HG02840 (cell line): ENCODE measurements around the gene NPTX1.

ENCODE experiments used
- ATAC-seq: cut with Tn5 transposase; IDR thresholded peaks from one replicate; pipeline ENCODE4 v1.9.1; 2021; ENCODE audit warnings: mild to moderate bottlenecking, moderate library complexity, moderate number of reproducible peaks; ENCODE audit not compliant: unreplicated experiment, low FRiP score

Gene NPTX1

DNA sequence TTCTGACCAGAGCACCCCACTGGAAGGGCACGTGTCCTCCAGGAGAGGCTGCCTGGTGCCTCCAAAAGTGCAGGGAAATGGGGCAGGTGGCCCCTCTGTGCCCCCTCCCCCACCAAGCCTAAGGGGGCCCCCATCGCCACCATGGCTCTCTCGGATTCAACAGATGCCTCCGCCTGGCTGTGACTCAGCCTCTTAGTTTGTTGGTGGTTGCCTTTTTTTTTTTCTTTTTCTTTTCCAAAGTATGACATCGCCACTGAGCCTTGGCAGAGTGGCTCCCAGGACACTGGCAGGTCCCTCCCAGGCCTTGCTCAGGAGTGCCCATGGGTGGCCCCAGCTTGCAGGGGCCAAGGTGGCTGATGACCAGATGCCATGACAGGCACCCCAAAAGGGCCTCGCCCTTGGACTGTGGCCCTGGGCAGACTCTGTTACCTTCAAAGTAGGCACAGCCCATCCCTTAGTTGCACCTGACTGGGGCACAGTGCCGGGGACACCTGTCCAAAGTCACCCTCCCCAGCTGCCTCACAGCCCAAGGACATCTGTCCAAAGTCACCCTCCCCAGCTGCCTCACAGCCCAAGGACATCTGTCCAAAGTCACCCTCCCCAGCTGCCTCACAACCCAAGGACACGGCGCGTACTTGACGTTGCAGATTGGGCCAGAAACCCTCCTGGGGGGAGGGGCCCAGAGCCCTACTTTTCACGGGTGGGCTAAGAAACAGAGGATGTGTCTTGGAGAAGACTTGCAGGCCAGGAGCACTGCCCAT is 29.6 kb downstream of the NPTX1 start:
- ATAC-seq: no peak

DNA sequence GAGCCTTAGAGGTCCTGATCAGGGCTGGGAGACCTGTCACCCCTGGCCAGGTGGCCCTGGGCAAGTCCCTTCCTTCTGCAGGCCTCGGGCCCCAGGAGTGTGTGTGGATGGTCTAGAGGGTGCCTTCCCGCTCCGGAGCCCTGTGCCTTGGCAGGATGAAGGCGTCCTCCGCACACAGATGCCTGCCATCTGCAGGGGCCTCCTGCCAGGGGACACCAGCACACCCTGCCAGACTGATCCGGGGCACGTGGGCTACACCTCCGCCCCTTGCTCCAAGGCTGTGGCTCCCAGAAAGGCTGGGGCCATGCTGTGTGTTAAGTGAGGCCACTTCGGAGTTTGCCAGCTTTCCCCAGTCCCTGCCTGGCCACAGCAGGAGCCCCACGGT is 30.7 kb downstream of the NPTX1 start:
- ATAC-seq: no peak

DNA sequence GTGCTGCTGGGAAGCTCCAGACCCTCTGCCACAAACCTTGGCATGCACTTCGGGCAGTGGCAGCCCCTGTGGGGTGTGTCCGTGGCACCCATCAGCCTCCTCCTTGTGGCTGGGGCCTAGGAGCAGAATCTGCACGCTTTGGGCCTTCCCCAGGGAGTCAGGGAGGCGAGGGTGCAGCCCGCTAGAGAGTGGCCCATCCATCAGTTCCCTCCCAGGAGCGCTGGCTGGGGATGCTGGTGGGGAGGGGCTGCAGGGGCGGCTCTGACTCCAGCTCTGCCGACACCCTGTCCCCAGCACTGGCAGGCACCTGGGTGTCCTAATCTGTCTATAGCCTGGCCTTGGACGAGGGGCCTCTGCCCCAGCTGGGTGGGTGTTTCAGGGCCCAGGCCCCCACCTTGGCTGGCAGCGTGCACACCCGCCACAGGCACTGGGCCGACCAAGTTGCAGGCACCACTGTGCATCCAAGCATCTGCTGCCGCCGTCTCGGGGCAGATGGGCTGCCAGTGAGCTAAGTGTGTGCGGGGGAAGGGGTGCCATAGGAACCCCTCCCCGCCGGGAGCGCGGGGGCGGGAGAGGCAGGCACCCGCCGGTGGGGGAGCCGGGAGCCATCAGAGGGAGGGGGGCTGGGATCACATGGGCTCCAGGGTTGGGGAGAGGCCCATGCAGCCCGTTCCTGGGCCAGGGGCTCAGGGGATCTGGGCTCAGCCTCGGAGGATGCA is 31.2 kb downstream of the NPTX1 start:
- ATAC-seq: no peak

DNA sequence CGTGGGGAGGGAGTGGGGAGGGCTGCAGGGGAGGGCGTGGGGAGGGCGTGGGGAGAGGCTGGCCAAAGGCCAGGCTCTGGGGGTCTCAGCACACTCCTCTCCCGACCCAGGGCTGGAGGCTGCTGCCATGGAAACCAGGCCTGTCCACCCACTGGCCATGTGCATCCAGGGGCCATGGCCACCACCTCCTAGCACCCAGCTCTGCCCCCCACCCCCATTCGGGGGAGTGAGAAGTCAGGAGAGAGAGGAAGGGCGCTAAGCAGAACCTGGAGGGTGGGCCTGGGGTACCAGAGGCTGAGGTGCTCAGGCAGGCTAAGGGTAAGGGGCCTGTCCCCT is 31.8 kb downstream of the NPTX1 start:
- no peak for ATAC-seq

DNA sequence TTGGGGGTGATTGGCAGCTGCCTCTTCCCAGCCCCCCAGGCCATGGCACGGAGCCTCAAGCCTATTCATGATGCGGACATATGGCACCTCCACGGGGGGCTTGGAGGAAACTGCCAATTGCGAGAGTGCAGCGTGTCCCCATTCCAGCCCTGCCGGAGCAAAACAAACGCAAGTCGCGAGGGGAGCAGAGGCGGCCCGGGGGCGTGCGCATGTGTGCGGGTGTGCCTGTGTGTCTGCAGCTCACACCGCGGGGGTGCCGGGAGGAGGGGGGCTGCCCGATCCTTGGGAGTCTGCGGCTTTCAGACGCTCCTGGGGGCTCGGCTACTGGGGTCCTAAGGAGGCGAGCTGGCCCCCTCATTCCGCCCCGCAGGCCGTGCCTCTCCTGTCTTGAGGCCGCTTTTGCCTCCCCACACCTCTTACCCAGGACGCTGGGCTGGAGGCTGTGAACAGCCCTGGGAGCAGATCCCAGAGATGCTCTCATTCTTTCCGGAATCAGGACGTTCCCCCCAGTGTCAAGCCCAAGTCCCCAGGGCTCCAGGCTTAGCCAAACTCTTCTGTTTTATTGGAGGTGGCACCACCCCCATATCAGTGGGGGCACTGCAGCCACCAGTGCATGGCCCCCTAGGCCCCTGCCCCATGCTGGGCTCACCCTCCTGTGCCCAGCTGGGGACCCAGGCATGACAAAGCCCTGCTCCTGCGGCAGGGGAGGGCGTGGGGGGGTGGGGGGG is 32.3 kb downstream of the NPTX1 start:
- no peak for ATAC-seq

DNA sequence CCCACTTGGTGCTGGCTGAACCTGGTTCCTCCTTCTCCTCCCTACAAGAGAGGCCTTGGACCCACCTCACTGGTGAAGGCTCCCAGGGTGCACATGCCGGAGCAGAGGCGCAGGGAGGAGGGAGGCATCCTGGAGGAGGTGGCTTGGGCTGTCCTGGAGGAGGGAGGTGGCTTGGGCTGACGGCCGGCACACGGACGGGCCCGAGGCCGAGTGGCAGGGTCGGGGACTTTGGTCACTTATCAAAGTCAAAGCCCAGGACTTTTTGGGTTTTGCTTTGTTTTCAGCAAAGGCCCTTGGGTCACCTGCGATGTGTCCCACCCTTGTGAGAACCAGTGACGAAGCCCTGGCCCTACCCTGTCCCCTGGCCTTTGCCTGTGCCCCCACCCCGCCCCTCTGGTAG is 32.9 kb downstream of the NPTX1 start:
- ATAC-seq: no peak

DNA sequence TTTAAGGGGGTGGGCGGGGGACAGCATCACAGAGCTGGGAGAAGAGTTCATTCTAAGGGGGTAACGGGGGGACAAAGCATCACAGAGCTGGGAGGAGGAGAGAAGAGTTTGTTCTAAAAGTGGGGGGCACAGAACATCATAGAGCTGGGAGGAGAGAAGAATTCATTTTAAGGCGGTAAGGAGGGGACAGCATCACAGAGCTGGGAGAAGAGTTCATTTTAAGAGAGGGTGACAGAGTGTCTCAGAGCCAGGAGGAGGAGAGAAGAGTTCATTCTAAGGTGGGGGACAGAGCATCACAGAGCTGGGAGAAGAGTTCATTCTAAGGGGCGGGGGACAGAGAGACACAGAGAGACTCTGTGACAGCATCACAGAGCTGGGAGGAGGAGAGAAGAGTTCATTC is 33.6 kb downstream of the NPTX1 start:
- no peak for ATAC-seq

DNA sequence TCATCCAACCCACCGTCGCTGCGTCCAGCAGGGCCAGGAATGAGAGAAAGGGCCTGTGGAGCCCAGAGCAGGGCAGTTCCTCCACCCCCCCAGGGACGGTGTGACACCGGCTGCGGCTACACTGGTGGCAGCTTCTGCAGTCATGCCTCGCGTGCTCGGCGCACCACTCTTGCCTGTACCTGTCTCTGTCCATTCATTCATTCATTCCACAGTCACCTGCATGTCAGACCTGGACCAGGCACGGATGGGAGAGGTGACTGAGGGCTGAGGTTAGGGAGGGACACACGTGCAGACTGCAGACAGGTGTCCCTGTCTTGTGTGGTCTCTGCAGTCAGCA is 34.1 kb downstream of the NPTX1 start:
- ATAC-seq: no peak

DNA sequence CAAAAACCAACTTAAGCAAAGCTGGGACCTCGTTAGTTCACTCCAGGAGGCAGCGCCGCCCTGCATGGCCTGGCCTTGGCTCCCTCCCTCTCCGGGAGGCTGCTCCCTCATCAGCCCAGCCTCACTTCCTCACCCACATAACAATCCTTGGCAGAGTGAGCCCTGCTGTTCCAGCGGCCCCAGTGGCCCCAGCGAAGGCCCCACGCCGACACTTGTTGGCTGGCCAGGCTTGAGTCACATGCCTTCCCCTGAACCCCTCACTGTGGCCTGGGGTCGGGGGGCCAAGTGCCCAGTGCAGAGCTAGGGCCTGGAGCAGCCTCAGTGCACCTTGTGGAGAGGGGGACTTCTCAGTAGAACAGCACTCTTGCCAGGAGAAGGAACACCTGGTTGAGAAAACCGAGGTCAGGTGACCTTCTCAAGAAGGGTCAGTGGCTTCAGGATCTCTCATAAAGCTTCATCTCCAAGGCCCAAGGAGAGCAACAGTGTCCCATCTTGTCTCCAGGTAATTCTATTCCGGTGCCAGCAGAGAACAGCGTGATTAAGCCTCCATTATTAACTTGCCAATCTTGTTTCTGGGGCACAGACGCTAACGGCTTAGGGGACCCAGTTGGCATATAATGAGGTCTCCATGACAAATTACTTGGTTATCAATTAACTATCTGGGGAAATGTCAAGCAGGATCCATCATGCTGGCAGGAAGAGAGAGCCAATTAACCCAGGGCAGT is 34.6 kb downstream of the NPTX1 start:
- no peak for ATAC-seq

DNA sequence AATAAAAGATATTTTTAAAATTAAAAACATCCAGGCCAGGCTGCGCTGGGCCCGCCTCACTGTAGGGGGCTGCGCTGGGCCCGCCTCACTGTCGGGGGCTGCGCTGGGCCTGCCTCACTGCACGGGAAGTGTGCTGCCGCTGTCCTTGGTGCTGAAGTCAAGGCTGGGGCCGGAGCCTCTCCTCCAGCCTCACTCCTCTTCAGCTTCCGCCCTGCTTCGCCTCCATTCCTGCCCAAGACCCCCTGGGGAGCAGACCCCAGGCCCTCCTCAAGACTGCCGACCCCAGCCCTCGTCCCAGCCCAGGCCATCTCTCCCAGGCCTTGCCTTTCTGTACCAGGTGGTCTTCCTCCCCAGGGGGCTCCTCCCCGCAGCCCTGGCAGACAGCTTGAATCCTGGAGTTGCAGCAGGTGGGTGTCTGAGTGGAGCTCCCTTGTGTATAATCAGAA is 35.3 kb downstream of the NPTX1 start:
- no peak for ATAC-seq

DNA sequence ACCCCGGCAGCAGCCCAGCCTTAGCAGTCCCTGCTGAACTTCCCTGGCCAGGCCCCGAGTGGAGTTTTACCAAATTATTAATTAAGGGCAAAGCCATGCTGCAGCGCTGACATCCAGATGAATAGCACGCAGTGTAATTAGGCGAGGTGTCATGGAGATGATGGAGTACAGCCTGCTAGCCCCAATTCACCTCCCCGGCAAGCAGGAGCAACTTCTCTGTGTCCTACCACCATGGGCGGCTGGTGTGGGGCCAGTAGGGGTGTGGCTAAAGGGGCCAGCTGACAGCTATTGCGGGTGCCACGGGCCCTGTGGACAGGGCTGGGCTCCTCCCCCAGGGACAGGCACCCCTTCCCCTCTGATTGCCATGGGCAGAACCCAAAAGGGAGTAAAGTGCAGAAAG is 36.9 kb downstream of the NPTX1 start:
- ATAC-seq: no peak

DNA sequence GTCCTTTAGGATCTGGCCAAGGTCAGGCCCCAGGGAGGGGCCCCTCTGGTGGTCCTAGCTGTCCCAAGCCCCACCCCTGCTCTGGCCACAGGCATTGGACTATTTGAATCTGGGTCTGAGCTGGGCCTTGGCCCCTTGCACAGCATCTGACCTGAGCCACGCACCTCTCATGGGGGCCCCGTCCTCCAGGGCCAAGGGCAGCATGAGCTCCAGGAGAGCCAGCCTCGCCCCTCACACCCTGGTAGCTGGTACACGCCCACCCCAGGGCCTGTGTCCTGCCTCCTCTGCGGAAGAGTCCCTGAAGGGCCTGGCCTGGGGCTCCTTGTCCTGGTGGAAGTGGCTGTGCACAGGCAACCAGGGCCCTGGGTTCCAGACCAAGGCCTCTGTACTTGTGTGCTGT is 37.6 kb downstream of the NPTX1 start:
- ATAC-seq: no peak

DNA sequence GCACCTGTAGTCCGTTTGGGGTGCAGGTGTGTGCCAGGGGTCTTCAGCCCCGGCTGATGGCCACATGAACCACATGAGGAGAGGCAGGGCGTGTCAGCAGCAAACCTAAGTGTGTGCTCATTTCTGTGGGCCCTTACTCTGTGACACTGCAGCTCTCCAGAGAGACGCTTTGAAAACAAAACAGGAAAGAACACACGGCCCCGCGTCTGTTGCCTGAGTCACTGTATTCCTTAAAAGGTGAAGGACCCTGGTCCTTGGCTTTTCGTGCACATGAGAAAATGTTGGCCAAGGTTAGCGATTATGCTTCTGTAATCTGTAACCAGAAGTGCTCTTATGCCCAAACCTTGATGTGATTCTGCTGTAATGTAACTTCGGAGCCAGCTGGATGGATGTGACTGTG is 38.9 kb downstream of the NPTX1 start:
- ATAC-seq: no peak

DNA sequence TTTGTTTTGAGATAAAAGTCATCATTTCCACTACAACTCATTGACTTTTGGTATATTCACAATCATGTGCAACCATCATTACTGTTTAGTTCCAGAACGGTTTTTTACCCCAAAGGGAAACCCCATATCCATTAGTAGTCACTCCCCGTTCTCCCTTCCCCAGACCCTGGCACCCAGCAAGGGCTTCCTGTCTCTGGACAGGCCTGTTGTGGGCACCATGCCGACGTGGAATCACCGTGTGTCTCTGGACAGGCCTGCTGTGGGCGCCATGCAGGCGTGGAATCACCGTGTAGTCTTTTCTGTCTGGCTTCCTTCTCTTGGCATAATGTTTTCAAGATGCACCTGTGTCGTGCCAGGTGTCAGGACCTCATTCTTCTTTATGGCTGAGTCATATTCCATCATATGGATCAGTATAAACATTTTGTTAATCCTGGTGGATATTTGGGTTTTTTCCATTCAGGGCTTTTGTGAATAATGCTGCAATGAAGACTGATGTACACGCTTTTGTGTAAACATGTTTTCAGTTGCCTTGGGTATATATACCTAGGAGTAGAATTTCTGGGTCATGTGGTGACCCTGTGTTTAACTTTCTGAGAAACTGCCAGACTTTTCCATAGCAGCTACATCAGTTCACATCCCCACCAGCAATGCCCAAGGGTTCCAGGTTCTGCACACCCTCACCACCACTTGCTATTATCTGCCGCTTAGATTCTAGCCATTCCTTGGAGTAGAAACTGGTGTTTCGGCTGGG is 42.3 kb downstream of the NPTX1 start:
- no peak for ATAC-seq

DNA sequence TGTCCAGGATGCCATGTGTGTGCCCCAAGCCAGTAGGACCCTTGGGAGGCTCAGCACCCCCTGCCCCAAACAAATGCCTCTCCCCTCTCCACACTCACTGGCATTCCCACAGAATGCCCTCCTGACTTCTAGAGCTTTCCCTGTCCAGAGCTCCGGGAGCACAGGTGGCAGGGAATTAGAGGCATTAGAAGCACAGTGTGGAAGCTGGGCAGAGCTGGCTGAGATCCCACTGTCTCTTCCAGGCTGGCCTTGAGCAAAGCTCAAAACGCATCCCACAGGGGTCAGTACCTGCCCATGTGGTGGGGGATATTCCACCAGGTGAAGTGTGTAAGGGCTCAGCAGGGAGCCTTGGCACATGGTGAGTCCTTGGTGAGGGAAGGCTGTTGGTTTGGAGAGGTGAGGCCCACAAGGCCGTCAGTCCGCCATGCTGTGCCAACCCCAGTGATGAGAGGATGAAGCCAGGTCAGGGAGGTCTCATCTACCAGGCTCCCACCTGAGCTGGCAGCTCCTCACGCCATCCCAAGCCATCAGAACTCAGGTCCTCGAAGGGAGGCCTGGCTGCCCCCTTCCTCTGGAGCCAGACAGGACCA is 43.4 kb downstream of the NPTX1 start:
- ATAC-seq: no peak

DNA sequence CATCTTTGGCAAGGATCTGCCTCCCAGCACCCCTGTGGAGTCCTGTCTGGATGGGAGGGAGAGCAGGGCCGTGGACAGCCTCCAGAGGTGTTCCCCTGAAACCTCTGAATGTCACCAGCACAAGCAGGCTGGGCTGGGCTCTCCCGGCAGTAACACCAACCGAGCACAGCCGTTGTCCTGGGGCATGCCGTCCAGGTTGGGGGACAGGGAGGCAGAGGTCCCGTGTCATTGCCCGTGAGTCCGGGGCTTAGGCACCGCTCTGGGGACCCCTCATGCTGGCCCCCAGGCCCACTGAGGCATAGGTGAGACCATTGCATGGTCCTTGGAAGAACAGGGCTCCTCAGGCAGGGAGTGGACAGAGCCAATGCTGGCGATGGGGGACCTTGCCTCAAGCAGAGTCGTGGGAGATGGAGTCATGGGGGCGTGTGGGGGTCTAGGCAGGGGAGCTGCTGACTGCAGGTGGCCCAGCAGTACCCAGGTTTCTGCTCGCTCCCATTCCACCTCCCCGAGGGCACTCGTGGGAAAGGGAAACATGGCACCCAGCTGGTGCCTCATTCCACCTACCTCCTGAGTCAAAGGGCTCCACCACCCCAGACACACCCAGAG is 44.0 kb downstream of the NPTX1 start:
- ATAC-seq: no peak

DNA sequence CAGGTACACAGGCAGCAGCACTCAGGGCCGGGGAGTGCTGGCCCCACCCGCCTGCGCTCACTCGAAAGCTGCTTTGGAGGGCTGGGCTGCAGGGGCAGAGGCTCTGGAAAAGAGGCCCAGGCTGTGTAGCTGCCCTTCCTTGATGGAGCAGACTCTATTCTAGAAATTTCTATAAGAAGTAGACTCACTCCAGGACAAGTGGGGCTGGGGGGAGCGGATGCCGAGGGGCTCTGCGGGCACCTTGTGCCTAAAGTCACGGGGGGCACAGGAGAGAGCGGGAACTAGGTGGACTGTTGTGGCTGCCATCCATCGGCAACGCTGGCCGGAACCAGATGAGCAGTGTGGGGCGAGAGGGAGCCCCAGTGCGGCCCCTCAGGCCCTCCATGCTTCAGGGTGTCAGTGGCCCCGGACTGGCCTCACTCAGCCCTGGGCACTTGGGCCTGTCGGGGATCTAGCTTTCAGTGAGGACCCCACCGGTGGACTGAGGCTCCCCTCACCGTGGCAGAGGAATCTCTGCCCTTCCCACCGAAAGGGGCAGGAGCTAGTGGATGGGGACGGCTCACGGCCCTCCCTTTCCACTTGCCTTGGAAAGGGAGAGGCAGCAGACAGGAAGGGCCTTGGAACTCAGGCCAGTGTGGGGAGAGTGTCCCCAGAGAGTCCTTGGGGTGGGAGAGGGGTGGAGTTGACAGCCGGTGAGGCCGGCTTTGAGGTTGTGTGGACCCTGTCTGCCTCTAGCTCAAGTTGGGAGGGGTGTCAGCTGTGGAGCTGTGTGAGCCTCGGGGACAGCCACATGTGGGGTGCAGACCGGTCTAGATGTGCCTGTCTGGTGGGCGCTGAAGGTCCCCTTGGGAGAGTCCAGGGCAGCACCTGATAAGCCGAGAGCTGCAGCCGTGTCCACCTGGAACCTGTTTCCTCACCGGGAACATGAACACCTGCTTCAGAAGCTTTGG is 44.9 kb downstream of the NPTX1 start:
- ATAC-seq: no peak

DNA sequence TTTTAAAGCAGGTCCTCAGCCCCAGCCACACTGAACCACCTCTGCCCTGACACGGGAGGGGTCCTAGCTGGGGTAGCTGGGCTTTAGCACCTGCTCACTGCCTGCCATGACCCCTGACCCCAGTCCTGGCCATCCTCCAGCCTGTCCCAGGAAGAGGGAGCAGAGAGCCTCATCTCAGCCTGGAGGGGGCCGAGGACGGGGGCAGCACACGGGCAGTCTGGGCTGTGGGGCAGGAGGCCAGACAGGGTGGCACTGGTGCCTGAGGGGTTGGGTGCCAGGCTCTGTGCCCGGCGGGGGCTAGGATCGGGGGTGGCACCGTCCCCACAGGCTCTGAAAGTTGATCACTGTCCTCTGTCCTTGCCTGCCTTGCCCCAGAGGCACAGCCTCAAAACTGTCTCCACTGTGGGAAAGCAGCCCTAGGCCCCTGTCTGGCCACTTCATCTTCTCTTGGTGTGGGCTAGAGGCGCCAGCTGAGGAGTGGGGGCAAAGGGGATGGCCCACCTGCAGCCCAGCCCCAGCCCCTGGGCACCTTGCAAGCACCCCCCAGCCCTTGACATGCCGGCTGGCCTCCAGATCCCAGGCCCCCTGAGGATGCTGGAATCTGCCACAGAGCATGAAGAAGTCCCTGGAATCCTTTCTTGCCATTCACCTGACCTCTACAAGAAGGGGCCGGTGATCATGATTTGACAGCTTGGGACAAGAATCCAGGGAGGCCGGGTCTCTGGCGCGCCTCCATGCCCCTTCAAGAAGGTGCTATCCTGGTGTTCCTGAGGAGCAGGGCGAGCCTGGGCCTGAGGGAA is 45.8 kb downstream of the NPTX1 start:
- ATAC-seq: no peak
